OCI-LY1 (cell line): ENCODE results near the gene CYTL1.

ENCODE experiments used
- EZH2 ChIP-seq: fragments of 200-600 bp; sonication (generic), shearing (Covaris generic); IDR thresholded peaks from 2 replicates; pipeline ENCODE4 v1.8.0; 2017; ENCODE audit warnings: borderline replicate concordance, mixed run types, mild to moderate bottlenecking, antibody characterized with exemption, low read length, moderate library complexity, mixed read lengths
- TF ChIP-seq, protein P1 (sequence below): fragments of 200-600 bp; sonication (generic), shearing (Covaris generic); IDR thresholded peaks from 2 replicates; pipeline ENCODE4 v1.5.1; 2017; ENCODE audit warnings: mild to moderate bottlenecking, antibody characterized with exemption, low read length, moderate library complexity, mixed read lengths

DNA sequence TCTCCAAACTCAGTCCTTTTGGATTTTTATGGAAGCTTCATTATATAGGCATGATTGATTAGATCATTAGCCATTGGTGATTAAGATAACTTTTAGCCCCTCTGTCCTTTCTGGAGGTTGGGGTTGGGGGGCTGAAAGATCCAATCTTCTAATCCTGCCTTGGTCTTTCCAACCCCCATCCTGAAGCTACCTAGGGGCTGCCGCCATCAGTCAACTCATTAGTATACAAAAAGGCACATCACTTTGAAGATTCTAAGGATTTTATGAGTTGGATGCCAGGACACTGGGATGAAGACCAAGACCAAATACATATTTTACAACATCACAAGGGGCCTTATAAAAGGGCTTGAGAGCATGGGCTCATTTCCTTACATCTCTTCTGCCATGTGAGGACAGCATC lies 47.5 kb downstream of the CYTL1 start:
- TF ChIP-seq EZH2 = no peak
- TF ChIP-seq, protein P1, sequence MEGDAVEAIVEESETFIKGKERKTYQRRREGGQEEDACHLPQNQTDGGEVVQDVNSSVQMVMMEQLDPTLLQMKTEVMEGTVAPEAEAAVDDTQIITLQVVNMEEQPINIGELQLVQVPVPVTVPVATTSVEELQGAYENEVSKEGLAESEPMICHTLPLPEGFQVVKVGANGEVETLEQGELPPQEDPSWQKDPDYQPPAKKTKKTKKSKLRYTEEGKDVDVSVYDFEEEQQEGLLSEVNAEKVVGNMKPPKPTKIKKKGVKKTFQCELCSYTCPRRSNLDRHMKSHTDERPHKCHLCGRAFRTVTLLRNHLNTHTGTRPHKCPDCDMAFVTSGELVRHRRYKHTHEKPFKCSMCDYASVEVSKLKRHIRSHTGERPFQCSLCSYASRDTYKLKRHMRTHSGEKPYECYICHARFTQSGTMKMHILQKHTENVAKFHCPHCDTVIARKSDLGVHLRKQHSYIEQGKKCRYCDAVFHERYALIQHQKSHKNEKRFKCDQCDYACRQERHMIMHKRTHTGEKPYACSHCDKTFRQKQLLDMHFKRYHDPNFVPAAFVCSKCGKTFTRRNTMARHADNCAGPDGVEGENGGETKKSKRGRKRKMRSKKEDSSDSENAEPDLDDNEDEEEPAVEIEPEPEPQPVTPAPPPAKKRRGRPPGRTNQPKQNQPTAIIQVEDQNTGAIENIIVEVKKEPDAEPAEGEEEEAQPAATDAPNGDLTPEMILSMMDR = no peak
